Stimulated activated CD4-positive, alpha-beta T cell treated with anti-CD3 and anti-CD28 coated beads, Interleukin-12 subunit alpha, Interleukin-12 subunit beta, amount 100 ng/mL, for 48 hours (primary cell): ENCODE results near the gene ACLY.

ENCODE experiments used
- DNase-seq, 3 donors: peaks; one replicate each; pipeline ENCODE4 v3.0.0-alpha.2; 2020; ENCODE audit warnings: low read depth in 2 of 3, low spot score in 1 of 3

ACLY gene

DNA sequence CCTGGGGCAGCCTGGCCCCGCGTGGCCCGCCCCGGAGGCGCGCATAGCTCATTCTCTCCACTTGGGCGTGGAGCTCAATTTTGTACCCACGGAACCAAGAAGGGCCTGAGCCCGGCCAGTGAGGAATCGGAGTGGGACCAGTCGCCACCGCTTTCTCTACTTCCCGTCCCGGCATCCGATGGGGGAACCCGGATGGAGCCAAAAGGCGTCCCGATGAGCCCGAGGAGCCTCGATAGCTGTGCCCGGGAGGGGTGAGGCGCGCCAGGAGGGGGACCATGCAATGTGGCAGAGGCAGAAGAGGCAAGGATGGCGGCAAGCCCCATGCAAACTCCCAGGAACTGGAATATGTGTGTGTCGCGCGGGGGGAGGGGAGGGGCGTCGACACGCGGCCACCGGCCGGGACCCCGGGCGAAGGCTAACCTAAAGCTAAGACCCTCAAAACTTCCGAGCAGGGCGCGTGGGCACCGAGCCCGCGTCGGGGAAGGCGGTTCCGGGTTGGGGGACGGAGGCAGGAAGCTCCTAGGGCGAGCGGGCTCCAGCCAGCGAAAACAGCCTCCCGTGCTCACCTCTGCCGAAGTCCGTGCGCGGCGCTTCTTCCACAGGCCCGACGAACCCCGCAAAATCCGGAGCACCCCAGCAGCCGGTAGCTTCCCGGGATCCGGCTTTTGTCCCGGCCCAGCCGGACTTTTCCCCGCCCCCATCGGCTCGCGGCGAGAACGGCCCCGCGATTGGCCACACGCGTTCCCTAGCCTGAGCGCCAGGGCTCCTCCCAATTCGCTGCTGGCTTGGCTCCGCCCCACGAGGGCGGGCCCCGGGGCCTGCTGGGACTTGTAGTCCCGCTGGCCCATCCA lies at the start of gene ACLY:
Gene ACLY (minus strand): TSS at position 638 of the 851 bp plus-strand sequence. CDS start 5,078 bp downstream, outside the sequence.
- peak; percentile 93 to 97 (median 93) for DNase-seq

DNA sequence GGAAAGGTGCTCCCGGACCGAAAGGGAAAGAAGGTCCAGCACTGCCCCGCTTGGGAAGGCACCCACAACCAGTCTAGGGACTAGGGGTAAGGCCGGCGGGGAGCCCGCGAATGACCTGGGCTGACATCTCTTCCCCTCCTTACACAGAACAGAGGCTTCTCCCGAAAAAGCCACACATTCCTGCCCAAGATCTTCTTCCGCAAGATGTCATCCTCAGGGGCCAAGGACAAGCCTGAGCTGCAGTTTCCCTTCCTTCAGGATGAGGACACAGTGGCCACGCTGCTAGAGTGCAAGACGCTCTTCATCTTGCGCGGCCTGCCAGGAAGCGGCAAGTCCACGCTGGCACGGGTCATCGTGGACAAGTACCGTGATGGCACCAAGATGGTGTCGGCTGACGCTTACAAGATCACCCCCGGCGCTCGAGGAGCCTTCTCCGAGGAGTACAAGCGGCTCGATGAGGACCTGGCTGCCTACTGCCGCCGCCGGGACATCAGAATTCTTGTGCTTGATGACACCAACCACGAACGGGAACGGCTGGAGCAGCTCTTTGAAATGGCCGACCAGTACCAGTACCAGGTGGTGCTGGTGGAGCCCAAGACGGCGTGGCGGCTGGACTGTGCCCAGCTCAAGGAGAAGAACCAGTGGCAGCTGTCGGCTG lies 49.3 kb upstream of the ACLY start:
- DNase-seq = no peak

DNA sequence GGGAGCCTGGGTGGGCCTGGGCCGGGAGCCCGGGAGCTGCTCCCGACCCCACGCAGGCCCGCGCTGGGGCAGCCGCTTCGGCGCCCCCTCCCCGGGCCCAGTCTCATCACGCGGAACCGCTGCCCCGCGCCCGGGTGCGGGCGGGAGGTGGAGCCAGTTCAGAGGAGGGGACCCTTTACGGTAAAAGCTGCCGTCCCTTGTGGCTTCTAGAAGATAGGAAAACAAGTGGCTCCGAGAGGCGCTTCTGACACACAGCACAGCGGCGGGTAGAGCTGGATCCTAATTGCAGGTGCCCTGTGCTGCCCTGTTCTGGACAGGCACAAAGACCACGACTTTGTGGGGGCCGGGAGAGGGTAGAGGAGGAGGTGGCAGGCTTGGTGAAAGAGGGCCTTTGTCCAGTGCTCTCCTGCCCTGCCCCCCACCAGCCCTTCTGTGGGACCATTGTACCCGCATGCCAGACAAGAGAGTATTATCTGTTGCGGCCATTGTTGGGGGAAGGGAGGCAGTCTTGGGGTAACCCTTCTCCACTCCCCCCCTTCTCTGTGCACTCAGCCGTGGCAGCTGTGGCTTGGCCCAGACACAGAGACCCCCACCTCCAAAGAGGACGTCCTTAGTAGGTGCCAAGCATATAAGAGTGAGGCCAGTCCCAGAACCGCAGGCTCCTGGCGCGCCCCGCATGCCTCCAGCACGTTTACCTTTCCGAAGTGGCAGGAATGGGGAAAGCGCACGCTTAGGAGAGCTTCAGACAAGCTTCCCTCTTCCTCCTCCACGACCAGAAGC lies 48.6 kb upstream of the ACLY start:
- DNase-seq = peak; percentile 11 to 32 (median 27)

DNA sequence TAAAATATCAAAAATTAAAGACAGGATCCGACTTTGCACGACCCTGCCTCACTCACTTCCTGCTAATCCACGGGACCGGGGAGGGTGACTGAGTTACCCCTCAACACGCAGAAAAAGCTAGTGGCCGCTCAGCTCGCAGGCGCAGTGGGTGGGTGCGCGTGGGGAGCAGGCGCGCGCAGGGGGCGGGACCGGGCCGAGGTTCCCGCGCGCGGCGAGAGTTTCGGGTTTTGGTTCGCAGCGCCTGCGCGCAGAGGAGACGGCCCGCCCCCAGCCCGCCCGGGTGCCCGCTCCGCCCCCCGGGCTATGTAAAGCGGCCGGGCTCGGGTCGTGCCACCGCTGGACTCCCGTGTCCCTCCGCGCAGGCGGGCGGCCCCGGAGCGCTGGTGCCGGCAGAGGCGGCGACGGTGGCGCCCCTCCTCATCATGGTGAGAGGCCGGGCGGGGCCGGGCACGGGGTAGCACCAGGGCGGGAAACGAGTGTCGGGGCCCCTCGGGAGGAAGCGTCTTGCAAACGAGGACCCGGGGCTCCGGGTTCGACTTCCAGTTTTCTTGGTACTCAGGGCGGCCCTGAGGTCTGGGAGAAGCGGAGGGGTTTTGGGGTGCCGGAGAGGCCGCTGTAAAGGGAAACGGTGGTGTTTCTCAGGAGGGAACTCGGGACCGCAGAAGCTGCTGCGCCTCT lies 47.9 kb upstream of the ACLY start, which contains the start of gene CNP:
Gene CNP (plus strand): TSS at position 333 of the 678 bp plus-strand sequence. CDS start 90 bp downstream, at position 423.
- peak; percentile 81 to 88 (median 81) for DNase-seq

DNA sequence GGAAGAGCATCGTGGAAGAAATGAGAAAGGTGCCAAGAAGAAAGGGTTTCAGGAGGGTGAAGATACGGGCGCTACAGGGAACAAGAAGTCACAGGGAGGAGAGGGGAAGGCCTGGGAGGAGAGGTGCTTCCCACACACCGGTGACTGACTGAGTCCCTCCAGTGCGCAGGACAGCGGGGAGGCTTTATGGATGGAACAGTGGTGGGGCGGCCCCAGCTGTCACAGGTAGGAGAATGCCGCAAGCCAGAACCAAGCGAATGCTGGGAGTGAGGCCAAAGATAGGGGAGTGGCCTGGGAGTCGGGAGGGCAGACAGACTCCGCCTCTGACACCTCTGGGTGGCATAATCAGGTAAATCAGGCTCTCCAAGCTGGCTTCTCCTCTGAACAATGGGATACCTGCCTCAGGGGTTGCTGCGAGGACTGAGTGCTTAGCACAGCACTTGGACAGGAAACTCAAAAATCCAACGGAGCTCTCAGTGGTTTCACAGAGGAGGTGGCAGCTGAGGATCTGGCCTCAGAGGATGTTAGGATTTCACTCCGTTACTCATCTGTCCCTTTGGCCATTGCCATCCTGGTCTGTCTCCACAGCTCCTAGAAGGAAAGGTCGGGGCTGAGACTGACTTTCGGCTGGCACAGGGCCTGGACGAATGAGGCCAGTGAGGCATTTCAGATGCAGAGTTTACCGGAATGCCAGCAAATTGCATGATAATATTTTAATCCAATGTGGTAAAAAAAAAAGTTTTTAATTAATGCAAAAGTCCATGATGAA lies 47.1 kb upstream of the ACLY start:
- DNase-seq = peak; percentile 55 to 71 (median 67)

DNA sequence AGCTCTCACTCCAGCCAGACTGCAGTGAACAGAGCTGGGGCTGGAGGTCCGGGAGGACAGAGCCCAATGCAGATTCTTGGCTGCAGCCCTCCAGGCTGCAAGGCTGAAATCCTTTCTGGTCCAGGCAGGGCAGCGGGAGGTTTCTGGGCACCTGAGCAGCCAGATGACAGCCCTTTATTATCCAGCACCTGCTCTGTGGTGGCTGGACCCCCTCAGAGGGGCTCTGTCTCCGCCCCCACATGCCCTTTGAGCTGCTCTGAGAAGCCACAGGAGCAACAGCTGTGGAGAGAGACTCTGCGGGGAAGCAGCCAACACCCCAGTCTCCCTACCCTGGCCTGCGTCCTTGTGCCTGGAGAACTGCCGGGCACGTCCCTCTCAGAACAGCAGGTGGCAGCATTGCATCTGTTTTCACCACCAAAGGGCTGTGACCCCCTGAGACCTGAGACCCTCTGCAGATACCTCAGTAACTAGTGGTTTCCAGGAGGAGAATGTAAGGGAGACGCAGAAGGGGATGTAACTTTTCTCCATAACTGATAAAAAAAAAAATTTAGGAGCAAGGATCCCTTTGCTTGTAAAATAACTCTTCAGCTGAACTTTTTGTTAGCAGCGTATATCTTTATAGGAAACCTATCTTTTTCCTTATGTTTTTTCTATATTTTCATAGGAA lies 44.1 kb upstream of the ACLY start:
- DNase-seq = peak; percentile 53 to 70 (median 54)

DNA sequence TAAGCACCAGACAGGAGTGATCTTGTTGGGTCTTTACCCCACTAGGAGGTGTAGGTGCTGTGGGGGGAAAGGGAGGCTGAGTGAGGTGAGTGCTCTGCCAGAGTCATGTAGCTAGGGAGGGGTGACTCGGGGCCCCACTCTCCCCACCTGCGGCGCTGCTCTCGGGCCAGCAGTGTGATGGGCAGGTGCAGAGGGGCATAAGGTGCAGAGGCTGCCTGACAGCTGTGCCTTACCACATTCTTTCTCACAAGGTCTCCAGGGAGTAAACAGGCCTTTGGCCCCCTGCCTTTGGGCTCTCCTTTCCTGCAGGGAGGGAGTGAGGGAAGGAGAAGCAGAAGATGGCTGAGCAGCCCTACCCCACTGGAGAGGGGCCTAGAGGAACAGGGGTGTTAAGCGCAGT lies 43.4 kb upstream of the ACLY start:
- no peak for DNase-seq

DNA sequence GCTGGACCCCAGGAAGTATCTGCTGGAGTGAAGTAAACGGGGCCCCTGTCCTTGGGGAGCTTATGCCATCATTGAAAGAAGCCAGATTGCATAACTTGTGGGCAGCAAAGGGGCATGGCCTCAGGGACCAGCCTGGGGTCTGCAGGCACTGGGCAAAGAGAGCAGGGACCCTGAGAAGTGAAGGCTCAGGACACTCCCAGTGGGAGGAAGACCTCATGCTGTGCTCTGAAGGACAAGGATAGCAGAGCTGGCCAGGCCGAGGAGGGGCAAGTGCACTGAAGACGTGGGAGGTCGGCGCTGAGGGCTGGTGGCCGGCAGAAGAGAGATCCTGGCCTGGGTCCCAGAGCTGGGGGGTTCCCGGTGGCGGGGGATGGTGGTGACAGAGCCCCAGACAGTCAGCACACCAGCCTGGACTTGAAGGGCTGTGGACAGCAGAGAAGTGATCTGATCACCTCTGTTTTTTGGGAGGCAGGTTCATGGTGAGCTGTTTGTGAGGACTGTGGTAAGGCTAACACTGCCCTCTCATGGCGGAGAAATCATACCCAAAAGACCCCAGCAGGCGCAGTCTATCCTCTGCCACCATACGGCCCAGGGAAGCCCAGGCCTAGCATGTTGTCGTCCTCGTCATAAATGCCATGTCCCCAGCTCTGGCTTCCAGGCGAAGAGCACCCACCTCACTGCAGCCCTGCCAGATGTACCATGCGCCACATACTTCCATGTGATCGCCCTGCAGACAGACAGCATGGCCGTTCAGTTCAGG lies 40.8 kb upstream of the ACLY start:
- no peak for DNase-seq

DNA sequence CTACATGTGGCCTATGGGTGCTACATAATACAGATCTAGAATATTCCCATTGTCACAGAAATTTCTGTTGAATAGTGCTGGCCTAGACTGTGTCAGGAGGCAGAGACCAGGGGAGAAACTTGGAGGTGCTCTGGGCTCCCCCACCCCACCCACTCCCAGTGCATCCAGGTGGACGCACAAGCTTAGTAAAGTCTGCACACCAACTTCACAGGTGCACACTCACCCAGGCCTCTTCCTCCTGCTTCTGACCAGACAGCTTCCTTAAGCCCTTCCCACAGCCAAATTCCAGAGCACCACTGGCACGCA lies 40.2 kb upstream of the ACLY start:
- no peak for DNase-seq

DNA sequence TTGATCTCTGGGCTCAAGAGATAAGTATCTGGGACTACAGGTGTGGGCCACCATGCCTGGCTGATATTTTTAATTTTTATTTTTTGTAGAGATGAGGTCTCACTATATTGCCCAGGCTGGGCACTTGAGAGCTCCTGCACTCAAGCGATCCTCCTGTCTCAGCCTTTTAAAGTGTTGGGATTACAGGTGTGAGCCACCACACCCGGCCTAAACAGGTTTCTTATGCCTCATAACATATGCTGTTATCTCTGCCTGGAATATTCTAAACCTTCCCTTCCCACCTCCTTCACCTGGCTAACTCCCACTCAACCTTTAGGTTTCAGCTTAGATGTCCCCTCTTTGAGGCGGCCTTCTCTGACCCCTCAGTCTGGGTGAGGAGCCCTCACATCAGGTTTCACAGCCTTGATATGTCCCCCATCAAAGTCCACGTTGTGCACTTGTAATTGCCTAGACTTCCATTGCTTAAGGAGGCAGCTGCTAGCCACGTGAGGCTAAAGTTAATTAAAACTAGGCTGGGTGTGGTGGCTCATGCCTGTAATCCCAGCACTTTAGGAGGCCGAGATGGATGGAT lies 39.2 kb upstream of the ACLY start:
- no peak for DNase-seq

DNA sequence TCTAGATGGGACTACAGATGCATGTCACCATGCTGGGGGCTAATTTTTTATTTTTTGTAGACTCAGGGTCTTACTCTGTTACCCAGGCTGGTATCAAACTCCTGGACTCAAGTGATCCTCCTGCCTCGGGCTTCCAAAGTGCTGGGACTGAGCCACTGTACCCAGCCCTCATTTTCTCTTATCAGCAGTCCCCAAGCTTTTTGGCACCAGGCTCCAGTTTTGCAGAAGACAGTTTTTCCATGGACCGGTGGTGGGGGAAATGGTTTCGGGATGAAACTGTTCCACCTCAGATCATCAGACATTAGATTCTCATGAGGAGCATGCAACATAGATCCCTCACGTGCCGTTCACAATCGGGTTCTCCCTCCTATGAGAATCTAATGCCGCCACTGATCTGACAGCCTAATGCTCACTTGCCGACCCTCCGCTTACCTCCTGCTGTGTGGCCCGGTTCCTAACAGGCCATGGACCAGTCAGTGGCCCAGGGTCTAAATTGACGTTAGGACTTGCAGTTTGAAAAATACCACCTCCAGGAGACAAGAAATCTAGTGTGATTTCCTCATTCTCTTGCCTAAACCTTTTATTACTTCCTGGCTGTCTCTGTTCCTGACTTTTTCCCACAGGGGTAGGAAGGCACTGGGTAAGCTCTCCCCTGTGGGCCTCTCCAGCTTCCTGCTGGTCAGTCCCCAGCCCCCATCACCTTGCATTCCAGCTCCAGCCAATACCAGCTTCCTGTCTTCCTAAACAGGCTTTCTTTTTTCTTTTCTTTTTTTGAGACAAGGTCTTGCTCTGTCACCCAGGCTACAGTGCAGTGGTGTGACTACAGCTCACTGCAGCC lies 38.5 kb upstream of the ACLY start:
- DNase-seq = no peak

DNA sequence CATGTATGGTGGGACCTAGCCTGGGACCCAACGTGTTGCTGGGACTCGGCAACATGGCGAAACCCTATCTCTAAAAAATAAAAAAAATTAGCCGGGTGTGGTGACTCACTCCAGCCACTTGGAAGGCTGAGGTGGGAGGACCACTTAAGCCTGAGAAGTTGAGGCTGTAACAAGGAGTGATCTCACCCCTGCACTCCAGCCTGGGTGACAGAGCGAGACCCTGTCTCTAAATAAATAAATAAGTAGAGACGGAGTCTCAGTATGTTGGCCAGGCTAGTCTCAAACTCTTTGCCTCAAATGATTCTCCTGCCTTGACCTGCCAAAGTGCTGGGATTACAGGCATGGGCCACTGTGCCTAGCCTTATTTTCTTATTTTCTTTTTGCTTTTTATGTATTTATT lies 37.8 kb upstream of the ACLY start:
- no peak for DNase-seq

DNA sequence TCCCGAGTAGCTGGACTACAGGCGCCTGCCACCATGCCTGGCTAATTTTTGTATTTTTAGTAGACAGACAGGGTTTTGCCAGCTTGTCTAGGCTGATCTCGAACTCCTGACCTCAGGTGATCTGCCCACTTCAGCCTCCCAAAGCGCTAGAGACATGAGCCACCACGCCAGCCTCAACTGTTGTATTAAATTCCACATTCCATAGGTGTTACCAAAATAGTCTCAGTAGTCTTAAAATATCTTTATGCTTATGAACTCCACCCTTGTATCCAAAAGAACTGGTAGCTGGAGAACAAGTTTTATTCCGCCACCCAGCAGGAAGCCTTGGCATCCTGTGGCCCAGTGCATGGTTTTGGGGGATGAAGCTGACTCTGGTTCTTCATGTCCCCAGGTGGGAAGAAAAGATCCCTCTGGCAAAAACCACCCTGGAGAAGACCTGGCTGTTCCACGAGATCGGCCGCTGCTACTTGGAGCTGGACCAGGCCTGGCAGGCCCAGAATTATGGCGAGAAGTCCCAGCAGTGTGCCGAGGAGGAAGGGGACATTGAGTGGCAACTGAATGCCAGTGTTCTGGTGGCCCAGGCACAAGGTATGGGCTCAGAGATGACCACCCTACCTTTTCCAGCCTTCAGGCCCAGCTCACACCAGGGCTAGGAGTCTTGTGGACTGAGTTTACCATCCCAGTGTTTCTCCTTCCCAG lies 30.2 kb upstream of the ACLY start:
- no peak for DNase-seq

DNA sequence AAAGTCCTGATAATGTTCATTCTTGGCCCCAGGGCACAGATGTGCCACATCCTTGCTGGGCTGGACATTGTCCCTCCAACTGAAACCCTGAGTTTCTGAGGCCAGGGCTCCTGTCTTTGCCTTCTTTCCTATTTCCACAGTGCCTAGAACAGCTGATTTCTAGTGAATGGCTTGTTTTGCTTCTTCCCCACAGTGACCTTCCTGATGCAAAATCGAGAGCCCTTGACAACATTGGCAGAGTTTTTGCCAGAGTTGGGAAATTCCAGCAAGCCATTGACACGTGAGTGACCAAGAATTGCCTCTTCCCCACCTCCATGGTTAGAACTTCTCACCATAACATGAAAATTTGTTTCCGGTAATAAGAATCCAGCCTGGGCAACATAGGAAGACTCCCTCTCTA lies 26.2 kb upstream of the ACLY start:
- no peak for DNase-seq

DNA sequence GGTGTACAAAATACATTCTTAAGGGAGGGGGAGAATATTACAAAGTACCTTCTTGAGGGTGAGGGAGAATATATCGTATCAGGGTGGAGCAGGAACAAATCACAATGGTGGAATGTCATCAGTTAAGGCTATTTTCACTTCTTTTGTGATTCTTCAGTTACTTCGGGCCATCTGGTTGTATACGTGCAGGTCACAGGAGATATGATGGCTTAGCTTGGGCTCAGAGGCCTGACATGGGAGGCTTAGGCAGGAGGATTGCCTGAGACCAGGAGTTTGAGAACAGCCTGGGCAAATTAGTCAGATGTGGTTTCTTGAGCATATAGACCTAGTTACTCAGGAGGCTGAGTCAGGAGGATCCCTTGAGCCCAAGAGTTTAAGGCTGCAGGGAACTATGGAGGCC lies 24.7 kb upstream of the ACLY start:
- no peak for DNase-seq

DNA sequence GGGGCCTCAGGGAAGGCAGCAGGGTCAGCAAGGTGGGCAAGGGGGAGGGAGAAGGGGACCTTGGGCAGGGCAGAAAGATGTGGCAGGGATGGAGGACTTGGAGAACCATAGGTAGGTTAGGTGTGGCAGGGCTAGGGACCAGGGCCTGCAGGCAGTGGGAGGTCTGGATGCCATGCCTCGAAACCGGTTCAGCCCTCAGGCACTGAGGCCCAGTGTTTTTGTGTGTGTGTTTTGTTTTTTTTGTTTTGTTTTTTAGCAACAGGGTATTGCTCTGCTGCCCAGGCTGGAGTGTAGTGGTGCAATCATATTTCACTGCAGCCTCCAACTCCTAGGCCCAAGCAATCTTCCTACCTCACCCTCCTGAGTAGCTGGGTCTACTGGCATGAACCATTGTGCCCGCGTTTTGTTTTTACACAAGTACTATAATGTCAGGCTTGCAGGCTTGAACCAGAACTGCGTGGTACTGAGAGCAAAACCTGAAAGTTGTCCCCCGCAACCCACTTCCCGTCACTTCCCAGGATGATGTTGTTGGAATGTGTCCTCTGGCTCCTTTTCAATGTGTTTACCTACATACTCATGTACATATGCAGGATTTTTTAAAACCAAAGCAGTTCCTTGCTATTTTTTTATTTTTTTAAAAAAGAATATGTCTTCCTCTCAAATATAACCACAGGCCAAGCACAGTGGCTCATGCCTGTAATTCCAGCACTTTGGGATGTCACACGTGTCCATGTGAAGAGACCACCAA lies 24.0 kb upstream of the ACLY start:
- DNase-seq = no peak

DNA sequence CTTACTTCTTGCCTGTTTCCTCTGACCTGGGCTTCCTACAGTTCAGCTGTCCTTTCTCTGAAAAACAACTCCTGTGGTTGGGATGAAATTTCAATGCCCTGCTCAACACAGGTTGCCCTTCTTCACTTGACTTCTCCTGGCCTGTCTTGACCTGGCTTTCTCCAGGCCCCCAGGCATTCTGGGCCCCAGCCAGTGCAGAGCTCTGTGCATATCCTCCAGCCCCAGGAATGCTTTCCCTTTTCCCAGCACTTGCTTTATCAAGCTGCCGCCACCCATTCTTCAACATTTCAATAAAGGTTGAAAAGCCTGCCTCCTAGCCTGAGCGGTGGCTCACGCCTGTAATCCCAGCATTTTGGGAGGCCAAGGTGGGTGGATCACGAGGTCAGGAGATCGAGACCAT lies 22.4 kb upstream of the ACLY start:
- DNase-seq = no peak
